ENCODE results near the gene WNT8B.

Gene WNT8B

GRCh38 chr10:100498059-100498458, 35.2 kb downstream of the WNT8B start:
- H3K4me3 Mint-ChIP-seq, result no peak overlapping the region
- H3K9me3 Mint-ChIP-seq, result no peaks in the 10 kb centered on the region
- TF ChIP-seq CTCF (IDR thresholded peaks at IDR 0.05), result no peak
- peaks cover 6% of the 10 kb centered on the region for H3K27me3 Mint-ChIP-seq (ENCODE audit: low read depth, poor library complexity)
- H3K36me3 Mint-ChIP-seq (ENCODE audit: low read depth), result peaks cover 48% of the 10 kb centered on the region
- no peak overlapping the region for H3K27ac Mint-ChIP-seq
- no peak for DNase-seq
- H3K4me1 Mint-ChIP-seq, result no peaks in the 10 kb centered on the region

DNA sequence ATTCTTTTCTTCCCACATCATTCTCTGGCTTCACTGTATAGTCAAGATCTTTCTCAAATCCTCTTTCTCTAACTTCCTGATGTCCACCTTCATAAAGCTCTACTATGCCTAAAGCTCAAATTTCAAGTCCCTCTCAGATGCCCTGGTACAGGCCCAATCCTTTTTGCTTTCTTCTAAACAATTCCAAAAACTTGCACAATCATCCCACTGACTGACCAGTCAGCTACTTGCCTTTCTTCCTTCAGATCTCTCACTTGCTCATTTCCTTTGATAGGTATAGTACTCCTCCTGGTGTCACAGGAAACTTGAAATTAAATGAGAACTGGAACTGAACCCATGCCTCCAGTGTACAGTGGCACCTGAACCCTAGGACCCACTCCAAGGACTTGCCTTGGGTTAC, 38.6 kb downstream of the WNT8B start:
- DNase-seq, result no peak
- TF ChIP-seq CTCF (IDR thresholded peaks at IDR 0.05), result no peak
- Mint-ChIP-seq H3K4me3 (no peak overlapping the region), H3K4me1 (no peaks in the 10 kb centered on the region), H3K9me3 (no peaks in the 10 kb centered on the region), H3K36me3 (ENCODE audit: low read depth) (peaks cover 25% of the 10 kb centered on the region), H3K27ac (no peak overlapping the region), H3K27me3 (ENCODE audit: low read depth, poor library complexity) (no peaks in the 10 kb centered on the region)

GRCh38 chr10:100502926-100503494, 40.2 kb downstream of the WNT8B start:
- H3K4me3 Mint-ChIP-seq, result no peak overlapping the region
- no peaks in the 10 kb centered on the region for H3K4me1 Mint-ChIP-seq
- no peaks in the 10 kb centered on the region for H3K27me3 Mint-ChIP-seq (ENCODE audit: low read depth, poor library complexity)
- H3K36me3 Mint-ChIP-seq (ENCODE audit: low read depth), result peaks cover 20% of the 10 kb centered on the region
- no peaks in the 10 kb centered on the region for H3K9me3 Mint-ChIP-seq
- H3K27ac Mint-ChIP-seq, result no peak overlapping the region
- no peak for DNase-seq
- TF ChIP-seq CTCF (IDR thresholded peaks at IDR 0.05), result no peak

GRCh38 chr10:100504096-100504495, 41.3 kb downstream of the WNT8B start:
- Mint-ChIP-seq H3K27me3 (ENCODE audit: low read depth, poor library complexity) (no peaks in the 10 kb centered on the region), H3K27ac (no peak overlapping the region), H3K9me3 (no peaks in the 10 kb centered on the region), H3K36me3 (ENCODE audit: low read depth) (peaks cover 17% of the 10 kb centered on the region), H3K4me3 (no peak overlapping the region), H3K4me1 (no peaks in the 10 kb centered on the region)
- TF ChIP-seq CTCF (IDR thresholded peaks at IDR 0.05), result no peak
- DNase-seq, result no peak

- no peaks in the 10 kb centered on the region for H3K4me1 Mint-ChIP-seq
- H3K27me3 Mint-ChIP-seq (ENCODE audit: low read depth, poor library complexity), result no peaks in the 10 kb centered on the region
- no peak for DNase-seq
- H3K27ac Mint-ChIP-seq, result no peak overlapping the region
- peaks cover 10% of the 10 kb centered on the region for H3K36me3 Mint-ChIP-seq (ENCODE audit: low read depth)
- H3K9me3 Mint-ChIP-seq, result no peaks in the 10 kb centered on the region
- no peak overlapping the region for H3K4me3 Mint-ChIP-seq
- no peak for TF ChIP-seq CTCF (IDR thresholded peaks at IDR 0.05)
Measured at GRCh38 chr10:100505164-100505563, 42.4 kb downstream of the WNT8B start.

DNA sequence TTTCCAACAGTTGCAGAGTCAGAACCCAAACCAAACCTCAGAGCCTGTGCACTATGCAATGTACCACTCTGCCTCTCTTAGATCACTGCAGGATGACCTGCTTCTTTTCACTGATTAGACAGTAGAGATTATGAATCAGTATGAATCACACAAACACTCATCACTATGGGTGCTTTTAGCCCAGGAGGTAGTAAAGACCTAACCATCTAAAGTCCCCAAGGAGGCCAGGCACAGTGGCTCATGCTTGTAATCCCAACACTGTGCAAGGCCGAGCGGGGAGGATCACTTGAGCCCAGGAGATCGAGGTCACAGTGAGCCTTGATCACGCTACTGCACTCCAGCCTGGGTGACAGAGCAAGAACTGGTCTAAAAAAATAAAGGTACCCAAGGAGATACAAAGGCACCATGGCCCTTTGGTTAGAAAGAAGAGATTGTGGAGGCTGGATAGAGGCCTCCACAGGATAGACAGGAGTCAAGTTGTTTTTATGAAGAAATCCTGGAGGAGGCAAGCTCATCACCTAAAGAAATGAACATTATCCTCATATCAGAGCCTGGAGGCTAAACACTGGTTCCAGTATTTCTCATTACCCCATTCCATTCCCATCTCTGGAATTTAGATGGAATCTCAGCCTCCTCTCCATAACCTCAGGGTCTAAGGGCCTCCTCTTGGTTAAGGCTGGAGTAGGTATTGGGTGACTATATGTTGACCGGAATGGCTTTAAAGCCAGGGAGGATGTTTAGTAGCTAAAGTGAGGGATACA, 44.0 kb downstream of the WNT8B start:
- Mint-ChIP-seq H3K4me3 (no peak overlapping the region), H3K27me3 (ENCODE audit: low read depth, poor library complexity) (no peaks in the 10 kb centered on the region), H3K4me1 (no peaks in the 10 kb centered on the region), H3K9me3 (no peaks in the 10 kb centered on the region), H3K36me3 (ENCODE audit: low read depth) (peaks cover 2% of the 10 kb centered on the region), H3K27ac (no peak overlapping the region)
- DNase-seq, result no peak
- no peak for TF ChIP-seq CTCF (IDR thresholded peaks at IDR 0.05)

All from nephron progenitor cell (in vitro differentiated cells).